Muscle layer of colon (tissue), 2 donors: ENCODE results near the gene ZSCAN2.

Experiments
- H3K27ac ChIP-seq: one replicate; pipeline ENCODE4 v1.7.0; 2013; ENCODE audit warnings: low read depth, mild to moderate bottlenecking, low read length, moderate library complexity
- H3K27me3 ChIP-seq, 2 donors: one replicate each; pipeline ENCODE4 v1.7.0; 2013; ENCODE audit warnings: low read length in 2 of 2, mild to moderate bottlenecking in 2 of 2; ENCODE audit not compliant: insufficient read depth in 2 of 2, control insufficient read depth in 1 of 2
- H3K36me3 ChIP-seq: one replicate; pipeline ENCODE4 v1.7.0; 2013; ENCODE audit warnings: mild to moderate bottlenecking, low read length; ENCODE audit not compliant: insufficient read depth
- H3K4me1 ChIP-seq: one replicate; pipeline ENCODE4 v1.7.0; 2013; ENCODE audit warnings: mild to moderate bottlenecking, low read length; ENCODE audit not compliant: insufficient read depth
- H3K4me3 ChIP-seq, 2 donors: one replicate each; pipeline ENCODE4 v1.7.0; 2013; ENCODE audit warnings: low read length in 2 of 2, low read depth in 1 of 2, mild to moderate bottlenecking in 1 of 2, moderate library complexity in 1 of 2
- H3K9ac ChIP-seq: one replicate; pipeline ENCODE4 v1.7.0; 2013; ENCODE audit warnings: low read length
- H3K9me3 ChIP-seq: one replicate; pipeline ENCODE4 v1.7.0; 2013; ENCODE audit warnings: mild to moderate bottlenecking, low read length
- donor health status: abdominal sarcoma.
- donor health status: Adenocarcinoma of cecum.

ZSCAN2 gene

GRCh38 chr15:84643838-84644237 is 43.0 kb downstream of the ZSCAN2 start:
- H3K9me3 ChIP-seq = no peaks in the 10 kb centered on the region
- H3K4me3 ChIP-seq = no peak overlapping the region
- no peak overlapping the region for H3K27ac ChIP-seq
- no peak overlapping the region for H3K9ac ChIP-seq
- peaks cover 83% of the 10 kb centered on the region for H3K36me3 ChIP-seq
- H3K27me3 ChIP-seq = no peaks in the 10 kb centered on the region
- H3K4me1 ChIP-seq = no peaks in the 10 kb centered on the region

DNA sequence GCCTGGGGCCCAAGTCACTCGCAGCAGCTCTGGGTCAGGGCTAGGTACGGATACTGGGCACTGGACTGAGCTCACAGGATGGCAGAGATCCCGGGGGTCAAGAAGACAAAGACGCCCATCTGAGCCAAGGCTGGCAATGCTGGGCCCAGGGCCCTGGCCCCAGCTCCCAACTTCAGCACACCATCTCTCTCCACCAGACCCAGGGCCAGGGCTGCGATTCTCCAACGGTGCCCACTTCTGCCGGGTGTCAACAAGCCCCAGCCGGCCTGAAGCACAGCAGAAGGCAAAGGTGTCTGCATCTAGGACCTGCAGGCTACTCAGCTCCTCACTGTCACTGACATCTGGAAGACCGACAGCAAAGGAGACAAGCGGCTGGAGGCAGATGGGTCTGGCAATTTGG is 44.7 kb downstream of the ZSCAN2 start:
- Histone ChIP-seq H3K4me3 (no peak overlapping the region), H3K9ac (no peak overlapping the region), H3K36me3 (peaks cover 80% of the 10 kb centered on the region), H3K4me1 (no peaks in the 10 kb centered on the region), H3K27ac (no peak overlapping the region), H3K27me3 (no peaks in the 10 kb centered on the region), H3K9me3 (no peaks in the 10 kb centered on the region)

DNA sequence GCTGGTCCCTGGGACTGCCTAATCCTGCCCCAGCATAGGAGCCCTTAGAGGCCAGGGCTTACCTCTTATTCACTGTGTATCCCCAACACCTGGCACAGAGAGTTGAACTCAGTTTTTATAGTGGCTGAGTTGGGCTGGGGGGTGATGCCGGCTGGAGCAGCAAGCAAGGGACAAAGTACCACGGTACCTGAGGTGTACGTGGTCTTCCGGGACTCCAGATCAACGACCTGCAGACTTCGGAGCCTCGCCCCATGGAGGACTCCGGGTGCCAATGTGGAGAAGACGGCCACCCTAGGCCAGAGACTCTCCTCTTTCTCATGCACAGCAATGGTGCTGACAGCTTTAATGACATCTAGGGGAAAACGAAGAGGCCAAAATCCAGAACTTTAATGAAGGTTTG is 45.2 kb downstream of the ZSCAN2 start:
- H3K27ac ChIP-seq = no peak overlapping the region
- H3K36me3 ChIP-seq = peaks cover 76% of the 10 kb centered on the region
- H3K9me3 ChIP-seq = no peaks in the 10 kb centered on the region

DNA sequence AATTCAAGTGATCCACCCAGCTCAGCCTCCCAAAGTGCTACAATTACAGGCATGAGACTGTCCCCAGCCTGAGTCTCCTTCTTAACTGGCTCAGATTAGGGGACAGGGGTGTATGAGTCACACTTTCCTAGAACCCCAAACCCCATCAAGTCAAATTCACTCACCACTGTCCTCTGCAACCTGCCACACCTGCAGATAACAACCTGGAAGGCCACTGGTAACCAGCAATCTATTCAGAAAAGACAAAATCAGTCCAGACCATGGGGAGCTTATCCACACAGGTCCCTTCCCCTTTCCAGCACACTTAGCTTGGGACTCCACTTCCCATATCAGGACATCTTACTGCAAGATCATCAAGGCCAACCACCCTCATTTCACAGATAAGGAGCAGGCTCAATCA is 46.9 kb downstream of the ZSCAN2 start:
- Histone ChIP-seq H3K4me1 (peaks cover 6% of the 10 kb centered on the region), H3K27ac (no peak overlapping the region), H3K9me3 (no peaks in the 10 kb centered on the region), H3K27me3 (no peaks in the 10 kb centered on the region), H3K4me3 (no peak overlapping the region), H3K9ac (no peak overlapping the region), H3K36me3 (peaks cover 69% of the 10 kb centered on the region)

More for the DNA sequence above, 45.2 kb downstream of the ZSCAN2 start:
- Histone ChIP-seq H3K4me3 (no peak overlapping the region), H3K4me1 (no peaks in the 10 kb centered on the region), H3K9ac (no peak overlapping the region), H3K27me3 (no peaks in the 10 kb centered on the region)

DNA sequence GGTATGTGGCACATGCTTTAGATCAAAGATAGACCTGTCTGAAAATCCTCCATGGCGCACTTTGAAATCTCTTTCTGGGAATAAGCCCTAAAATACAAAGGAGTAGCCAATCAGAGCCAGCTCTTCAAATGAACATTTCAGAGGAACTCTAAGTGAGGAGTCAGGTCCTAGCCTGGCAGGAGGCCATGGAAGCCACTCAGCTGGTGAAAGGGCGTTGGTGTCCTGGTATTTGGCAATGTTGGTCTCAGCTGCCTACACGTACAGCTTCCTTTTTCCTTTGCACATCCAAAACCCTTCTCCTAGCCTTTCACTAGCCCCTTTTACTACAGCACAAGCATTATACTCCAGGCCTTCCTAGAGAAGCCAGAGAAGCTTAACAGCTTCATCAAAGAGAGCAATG is 47.7 kb downstream of the ZSCAN2 start:
- no peaks in the 10 kb centered on the region for H3K27me3 ChIP-seq
- no peaks in the 10 kb centered on the region for H3K9me3 ChIP-seq
- H3K9ac ChIP-seq = no peak overlapping the region
- H3K4me3 ChIP-seq = no peak overlapping the region
- H3K27ac ChIP-seq = no peak overlapping the region
- H3K4me1 ChIP-seq = peaks cover 15% of the 10 kb centered on the region
- peaks cover 61% of the 10 kb centered on the region for H3K36me3 ChIP-seq

DNA sequence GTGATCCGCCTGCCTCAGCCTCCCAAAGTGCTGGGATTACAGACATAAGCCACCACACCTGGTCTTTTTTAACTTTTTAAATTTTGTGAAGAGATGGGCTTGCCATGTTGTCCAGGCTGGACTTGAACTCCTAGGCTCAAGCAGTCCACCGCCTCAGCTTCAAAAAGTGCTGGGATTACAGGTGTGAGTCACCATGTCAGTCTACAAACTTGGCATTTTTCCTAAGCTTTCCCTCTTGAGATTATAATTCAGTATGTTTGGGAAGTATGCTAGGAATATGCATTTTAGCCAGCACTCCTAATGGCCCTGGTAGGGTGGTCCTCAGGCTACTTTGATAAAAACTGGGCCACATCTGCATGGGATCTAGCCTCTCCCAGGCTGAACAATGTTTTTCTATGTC is 48.9 kb downstream of the ZSCAN2 start:
- no peak overlapping the region for H3K27ac ChIP-seq
- no peaks in the 10 kb centered on the region for H3K9me3 ChIP-seq
- no peak overlapping the region for H3K4me3 ChIP-seq
- H3K27me3 ChIP-seq = no peaks in the 10 kb centered on the region
- no peak overlapping the region for H3K9ac ChIP-seq
- peaks cover 17% of the 10 kb centered on the region for H3K4me1 ChIP-seq
- H3K36me3 ChIP-seq = peaks cover 61% of the 10 kb centered on the region

- H3K4me3 ChIP-seq = peak overlapping the region; percentile 34 to 90
- peak overlapping the region; percentile 96 for H3K27ac ChIP-seq
- peaks cover 28% of the 10 kb centered on the region for H3K4me1 ChIP-seq
These were observed 52.7 kb downstream of the ZSCAN2 start for GRCh38 chr15:84653584-84653909.

DNA sequence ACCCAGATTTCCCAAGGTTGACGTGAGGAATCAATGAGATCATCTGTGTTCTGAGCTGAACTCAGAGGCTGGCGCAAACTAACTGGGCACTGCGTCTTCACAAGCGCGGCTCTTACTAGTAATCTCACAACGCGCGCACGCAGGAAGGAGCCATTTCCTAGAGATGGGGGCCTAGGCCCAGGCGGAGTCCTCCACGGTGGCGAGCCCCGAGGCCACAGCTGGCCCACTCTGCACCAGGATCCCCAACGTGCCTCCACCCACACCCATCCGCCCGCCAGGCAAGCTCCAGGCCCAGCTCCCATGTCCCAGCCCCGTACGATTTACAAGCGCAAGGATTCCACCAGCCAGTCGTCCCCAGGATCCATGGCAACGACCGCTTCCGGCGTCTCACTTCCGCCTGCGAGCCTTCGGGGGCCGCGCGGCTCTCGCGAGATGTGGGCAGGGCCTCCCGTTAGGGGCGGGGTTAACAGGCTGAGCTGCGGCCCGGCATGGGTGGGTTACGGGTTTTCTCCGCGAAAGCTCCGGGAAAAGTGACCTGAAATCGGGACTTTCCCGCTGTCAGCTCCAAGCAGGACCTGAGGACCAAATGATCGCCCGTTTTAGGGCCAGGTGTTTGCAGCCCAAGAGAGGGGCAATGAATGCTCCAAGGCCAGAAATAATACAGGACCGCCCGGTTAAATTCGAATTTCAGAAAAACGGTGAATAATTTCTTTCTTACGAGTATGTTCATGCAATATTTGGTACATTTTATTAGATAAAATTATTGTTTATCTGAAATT is 53.3 kb downstream of the ZSCAN2 start, which contains the start of gene WDR73:
TSS of gene WDR73 (minus strand) at position 374 of the 779 bp plus-strand sequence. CDS start at position 365, 9 bp downstream.
- Histone ChIP-seq H3K4me1 (peaks cover 33% of the 10 kb centered on the region), H3K9me3 (no peaks in the 10 kb centered on the region), H3K27me3 (no peaks in the 10 kb centered on the region), H3K9ac (peak within 1 kb of the TSS; percentile 69), H3K4me3 (peak within 1 kb of the TSS; percentile 34 to 90), H3K36me3 (peaks cover 19% of the 10 kb centered on the region), H3K27ac (peak within 1 kb of the TSS; percentile 96)

More at GRCh38 chr15:84653584-84653909, 52.7 kb downstream of the ZSCAN2 start:
- Histone ChIP-seq H3K9me3 (no peaks in the 10 kb centered on the region), H3K36me3 (peaks cover 25% of the 10 kb centered on the region), H3K9ac (peak overlapping the region; percentile 69), H3K27me3 (no peaks in the 10 kb centered on the region)

GRCh38 chr15:84654689-84655453 is 54.1 kb downstream of the ZSCAN2 start:
- Histone ChIP-seq H3K27me3 (no peaks in the 10 kb centered on the region), H3K4me1 (peaks cover 33% of the 10 kb centered on the region), H3K27ac (peak overlapping the region; percentile 96), H3K36me3 (peaks cover 13% of the 10 kb centered on the region), H3K9me3 (no peaks in the 10 kb centered on the region), H3K9ac (peak overlapping the region; percentile 69), H3K4me3 (peak overlapping the region; percentile 34 to 90)

- Histone ChIP-seq H3K27me3 (no peaks in the 10 kb centered on the region), H3K9ac (no peak overlapping the region), H3K4me1 (peaks cover 33% of the 10 kb centered on the region), H3K9me3 (no peaks in the 10 kb centered on the region), H3K36me3 (peaks cover under 1% of the 10 kb centered on the region), H3K4me3 (peak overlapping the region in 1 of 2 donors; percentile 70), H3K27ac (no peak overlapping the region)
These were observed 56.2 kb downstream of the ZSCAN2 start for GRCh38 chr15:84656972-84657371.

DNA sequence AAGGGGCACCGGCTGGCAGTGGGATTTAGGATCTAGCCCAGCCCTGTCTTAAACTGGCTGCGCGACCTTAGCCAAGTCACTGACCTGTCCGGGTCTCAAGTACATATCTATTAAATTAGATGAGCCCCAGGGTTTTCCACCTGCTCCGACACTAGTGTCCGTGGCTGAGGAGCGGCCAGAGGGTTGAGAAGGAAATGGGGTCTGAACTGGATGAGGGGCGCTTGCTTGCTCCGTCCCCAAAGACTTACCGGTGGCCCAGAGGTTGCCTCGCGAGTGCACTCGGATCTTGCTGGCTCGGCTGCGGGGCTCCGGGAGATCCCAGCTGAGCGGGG is 56.9 kb downstream of the ZSCAN2 start:
- Histone ChIP-seq H3K27ac (peak overlapping the region; percentile 41), H3K36me3 (no peaks in the 10 kb centered on the region), H3K9ac (peak overlapping the region; percentile 64), H3K27me3 (no peaks in the 10 kb centered on the region), H3K9me3 (no peaks in the 10 kb centered on the region), H3K4me1 (peaks cover 26% of the 10 kb centered on the region), H3K4me3 (peak overlapping the region; percentile 67 to 70)
